Right atrium auricular region (tissue), 2 donors: ENCODE results near the gene TUBB8. TPM values are rescaled to one million over a fixed set of nuclear protein-coding genes. Genes with fewer than 3 reads are reported as not detected.

Experiments used
- total RNA-seq, 2 donors: library from RNA; depleted of rRNA; stranded (reverse); fragments of >200 nt; gene quantifications; one replicate each; pipeline ENCODE4 v1.1.0, GENCODE V29; 2016

The TUBB8 gene
- total RNA-seq, 2 donors from 2014 or later, result not detected

Other genes starting within 250 kb of the TUBB8 start
- gene ZMYND11, start 86.2 kb upstream of the TUBB8 start, total RNA-seq, result 10 to 100 TPM; 60.2 to 61.1 TPM